Smooth muscle cell (in vitro differentiated cells): ENCODE measurements around the gene SNED1. TPM values are rescaled to one million over a fixed set of nuclear protein-coding genes. Genes with fewer than 3 reads are reported as not detected.

Source experiments
- DNase-seq: peaks from one replicate; lab custom pipeline; 2025; ENCODE audit not compliant: unreplicated experiment; lab: John Stamatoyannopoulos, UW
- H2AFZ ChIP-seq: fragments of 200-600 bp; sonication (generic); 2 replicates; pipeline ENCODE4 v1.6.0; 2016; ENCODE audit warnings: antibody characterized with exemption, low read depth, mild to moderate bottlenecking
- H3F3A ChIP-seq: fragments of 200-600 bp; sonication (generic); 2 replicates; pipeline ENCODE4 v1.6.0; 2017; ENCODE audit warnings: antibody characterized with exemption, low read depth
- H3K27ac ChIP-seq: fragments of 200-600 bp; sonication (generic); 2 replicates; pipeline ENCODE4 v1.5.1; 2016; ENCODE audit warnings: low read depth, mild to moderate bottlenecking
- H3K27me3 ChIP-seq: fragments of 200-600 bp; sonication (generic); 2 replicates; pipeline ENCODE4 v1.6.1; 2016; ENCODE audit warnings: low read depth, mild to moderate bottlenecking
- H3K36me3 ChIP-seq: fragments of 200-600 bp; sonication (generic); 2 replicates; pipeline ENCODE4 v1.5.1; 2016; ENCODE audit warnings: low read depth
- H3K4me1 ChIP-seq: fragments of 200-600 bp; sonication (generic); 2 replicates; pipeline ENCODE4 v1.5.1; 2016; ENCODE audit warnings: low read depth
- H3K4me2 ChIP-seq: fragments of 200-600 bp; sonication (generic); 2 replicates; pipeline ENCODE4 v1.6.0; 2016; ENCODE audit warnings: mild to moderate bottlenecking
- H3K4me3 ChIP-seq: fragments of 200-600 bp; sonication (generic); 2 replicates; pipeline ENCODE4 v1.5.1; 2016; ENCODE audit warnings: mild to moderate bottlenecking
- H3K79me2 ChIP-seq: fragments of 200-600 bp; sonication (generic); 2 replicates; pipeline ENCODE4 v1.6.0; 2016; ENCODE audit warnings: low read depth, mild to moderate bottlenecking
- H3K9ac ChIP-seq: fragments of 200-600 bp; sonication (generic); 2 replicates; pipeline ENCODE4 v1.6.0; 2016; ENCODE audit warnings: low read depth
- H3K9me3 ChIP-seq: fragments of 200-600 bp; sonication (generic); replicated peaks from 2 replicates; pipeline ENCODE4 v1.5.1; 2016; ENCODE audit warnings: low read depth
- H4K20me1 ChIP-seq: fragments of 200-600 bp; sonication (generic); 2 replicates; pipeline ENCODE4 v1.6.0; 2016; ENCODE audit warnings: low read depth
- WGBS: methylation state at CpG from one replicate; pipeline ENCODE4 v1.1.7; 2016; ENCODE audit warnings: low lambda C conversion rate; 5-methylcytosine and 5-hydroxymethylcytosine counted together
- polyA plus RNA-seq: library from polyadenylated mRNA; unstranded; fragments of >200 nt; fragmentation: Nextera tagmentation; extraction: Ambion mirVana; gene quantifications from 2 replicates; pipeline ENCODE4 v1.2.1, GENCODE V29; 2016
- total RNA-seq: library from RNA; depleted of rRNA; stranded (reverse); fragments of >200 nt; gene quantifications from 2 replicates; pipeline ENCODE4 v1.2.3, GENCODE V29; 2014
- TF ChIP-seq, protein P1 (sequence below): fragments of 200-600 bp; sonication (generic); IDR thresholded peaks from 2 replicates; pipeline ENCODE4 v1.5.1; 2017; ENCODE audit warnings: borderline replicate concordance, mild to moderate bottlenecking, antibody characterized with exemption; ENCODE audit not compliant: insufficient read depth, poor library complexity, severe bottlenecking

The SNED1 gene
- total and polyA plus RNA-seq, 2 experiments from 2014 or later = 0.36 to 3.0 TPM

DNA sequence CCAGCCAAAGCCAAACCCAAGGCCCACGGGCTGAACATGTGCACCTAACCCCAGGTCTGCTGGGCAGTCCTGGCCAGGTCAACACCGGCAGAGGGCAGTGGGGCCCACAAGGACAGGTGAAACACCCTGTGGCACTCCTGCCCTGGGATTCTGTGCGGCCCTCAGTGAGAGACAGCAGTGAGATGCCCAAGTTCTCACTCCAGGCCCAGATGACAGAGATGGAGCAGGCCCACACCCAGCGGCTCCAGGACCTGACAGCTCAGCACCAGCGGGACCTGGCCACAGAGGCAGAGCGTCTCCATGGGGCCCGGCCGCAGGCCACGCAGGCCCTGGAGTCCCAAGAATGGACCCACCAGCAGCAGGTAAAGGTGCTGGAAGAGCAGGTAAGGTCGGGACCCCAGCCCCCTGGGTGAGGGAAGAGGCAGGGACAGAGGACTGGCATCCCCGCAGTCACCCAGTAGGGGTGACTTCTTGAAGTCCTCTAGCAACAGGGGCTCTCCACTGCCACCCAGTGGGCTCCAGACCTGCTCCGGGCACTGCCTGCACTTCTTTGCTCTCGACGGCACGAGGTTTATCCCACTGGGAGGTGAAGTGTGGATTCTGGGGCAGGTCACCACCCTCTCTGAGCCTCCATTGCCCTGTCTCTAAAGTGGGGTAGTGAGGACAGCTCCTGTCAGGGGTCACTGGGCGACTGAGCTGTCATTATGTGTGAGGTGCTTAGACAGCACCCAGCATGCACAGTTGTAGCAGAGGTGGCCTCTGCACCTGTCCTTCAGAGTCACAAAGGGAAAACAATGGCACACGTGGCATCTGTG is 8.8 kb upstream of the SNED1 start:
- H3K9ac ChIP-seq = no peak overlapping the region
- DNase-seq = no peak
- no peak overlapping the region for H3K4me3 ChIP-seq
- H2AFZ ChIP-seq = no peak overlapping the region
- no peaks in the 10 kb centered on the region for H3K27me3 ChIP-seq
- H3K79me2 ChIP-seq = no peaks in the 10 kb centered on the region
- no peak overlapping the region for H3K4me2 ChIP-seq
- H3K9me3 ChIP-seq = no peaks in the 10 kb centered on the region
- WGBS = 74% methylated on average over 17 of the region's 17 CpGs
- TF ChIP-seq, protein P1, sequence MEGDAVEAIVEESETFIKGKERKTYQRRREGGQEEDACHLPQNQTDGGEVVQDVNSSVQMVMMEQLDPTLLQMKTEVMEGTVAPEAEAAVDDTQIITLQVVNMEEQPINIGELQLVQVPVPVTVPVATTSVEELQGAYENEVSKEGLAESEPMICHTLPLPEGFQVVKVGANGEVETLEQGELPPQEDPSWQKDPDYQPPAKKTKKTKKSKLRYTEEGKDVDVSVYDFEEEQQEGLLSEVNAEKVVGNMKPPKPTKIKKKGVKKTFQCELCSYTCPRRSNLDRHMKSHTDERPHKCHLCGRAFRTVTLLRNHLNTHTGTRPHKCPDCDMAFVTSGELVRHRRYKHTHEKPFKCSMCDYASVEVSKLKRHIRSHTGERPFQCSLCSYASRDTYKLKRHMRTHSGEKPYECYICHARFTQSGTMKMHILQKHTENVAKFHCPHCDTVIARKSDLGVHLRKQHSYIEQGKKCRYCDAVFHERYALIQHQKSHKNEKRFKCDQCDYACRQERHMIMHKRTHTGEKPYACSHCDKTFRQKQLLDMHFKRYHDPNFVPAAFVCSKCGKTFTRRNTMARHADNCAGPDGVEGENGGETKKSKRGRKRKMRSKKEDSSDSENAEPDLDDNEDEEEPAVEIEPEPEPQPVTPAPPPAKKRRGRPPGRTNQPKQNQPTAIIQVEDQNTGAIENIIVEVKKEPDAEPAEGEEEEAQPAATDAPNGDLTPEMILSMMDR = peak; percentile 25
- H3K27ac ChIP-seq = no peak overlapping the region
- no peaks in the 10 kb centered on the region for H4K20me1 ChIP-seq
- no peaks in the 10 kb centered on the region for H3F3A ChIP-seq
- H3K4me1 ChIP-seq = no peaks in the 10 kb centered on the region
- no peaks in the 10 kb centered on the region for H3K36me3 ChIP-seq

GRCh38 chr2:240990266-240990529 is 8.2 kb upstream of the SNED1 start:
- no peak overlapping the region for H3K27ac ChIP-seq
- TF ChIP-seq, protein P1 = no peak
- H3K4me2 ChIP-seq = no peak overlapping the region
- H3K9ac ChIP-seq = no peak overlapping the region
- H3F3A ChIP-seq = no peaks in the 10 kb centered on the region
- no peaks in the 10 kb centered on the region for H4K20me1 ChIP-seq
- H3K9me3 ChIP-seq = no peaks in the 10 kb centered on the region
- DNase-seq = no peak
- H3K27me3 ChIP-seq = no peaks in the 10 kb centered on the region
- H3K36me3 ChIP-seq = no peaks in the 10 kb centered on the region
- no peaks in the 10 kb centered on the region for H3K79me2 ChIP-seq
- H3K4me3 ChIP-seq = no peak overlapping the region
- no peak overlapping the region for H2AFZ ChIP-seq
- WGBS = 86% methylated on average over 2 of the region's 2 CpGs
- H3K4me1 ChIP-seq = no peaks in the 10 kb centered on the region

DNA sequence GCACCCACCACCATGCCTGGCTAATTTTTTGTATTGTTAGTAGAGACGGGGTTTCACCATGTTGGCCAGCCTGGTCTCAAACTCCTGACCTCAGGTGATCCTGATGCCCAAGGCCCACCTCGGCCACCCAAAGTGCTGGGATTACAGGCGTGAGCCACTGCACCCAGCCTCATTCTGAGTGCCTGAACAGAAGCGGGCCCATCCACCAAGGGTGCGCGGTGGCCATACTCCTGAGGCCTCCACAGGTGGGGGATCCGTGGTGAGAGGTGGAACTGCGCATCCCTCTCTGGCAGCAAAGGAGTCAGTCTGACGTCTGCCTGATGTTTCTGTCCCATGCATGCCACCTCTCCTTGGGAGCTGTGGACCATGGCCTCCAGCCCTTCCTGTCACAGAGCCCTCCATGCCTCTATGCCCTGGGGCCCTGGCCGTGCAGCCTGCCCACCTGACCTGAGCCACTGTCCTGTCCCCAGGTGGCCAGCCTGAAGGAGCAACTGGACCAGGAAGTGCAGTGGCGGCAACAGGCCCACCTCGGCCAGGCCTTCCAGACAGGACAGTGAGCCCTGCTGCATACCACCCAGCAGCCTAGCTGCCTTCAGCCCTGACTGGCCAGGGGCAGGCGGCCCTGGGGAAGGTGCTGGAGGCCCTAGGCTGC is 7.6 kb upstream of the SNED1 start:
- no peaks in the 10 kb centered on the region for H3K36me3 ChIP-seq
- no peak overlapping the region for H3K4me3 ChIP-seq
- H3K27me3 ChIP-seq = no peaks in the 10 kb centered on the region
- H3K27ac ChIP-seq = no peak overlapping the region
- no peak overlapping the region for H2AFZ ChIP-seq
- TF ChIP-seq, protein P1 = no peak
- 91% methylated on average over 13 of the region's 13 CpGs for WGBS
- DNase-seq = no peak
- no peaks in the 10 kb centered on the region for H3K4me1 ChIP-seq
- H3K4me2 ChIP-seq = no peak overlapping the region
- H3K9ac ChIP-seq = no peak overlapping the region
- H3F3A ChIP-seq = no peaks in the 10 kb centered on the region
- H4K20me1 ChIP-seq = no peaks in the 10 kb centered on the region
- H3K79me2 ChIP-seq = no peaks in the 10 kb centered on the region
- H3K9me3 ChIP-seq = no peaks in the 10 kb centered on the region
